Measurements from ENCODE around the gene STOM. TPM values are rescaled to one million over a fixed set of nuclear protein-coding genes. Genes with fewer than 3 reads are reported as not detected.

The STOM gene
- total and polyA plus RNA-seq, 2 of the 8 experiments (the other 6 are each of a cell fraction or from before 2014, with no cell fraction given), result 25.2 to 60.4 TPM

GRCh38 chr9:121340676-121341392 is 29.2 kb downstream of the STOM start:
- POLR2A ChIA-PET (ENCODE audit: partially characterized antibody), result interaction anchor here (0.6 kb wide), 1 partner anchor 304 kb away, joined by 3 read pairs; no protein-coding TSS in a partner anchor
- no peak overlapping the region for H3K4me2 ChIP-seq (ENCODE audit: insufficient read depth in 1 of 2, low read depth in 2 of 2, low read length in 2 of 2)

More at GRCh38 chr9:121340676-121341392, 29.2 kb downstream of the STOM start:
- Histone ChIP-seq H2BK15ac (ENCODE audit: low read length) (no peak overlapping the region), H3K4me1 (replicated peaks in 1 of 4; ENCODE audit: control insufficient read depth in 3 of 4, insufficient read depth in 4 of 4, low read length in 3 of 4) (no peaks in the 10 kb centered on the region), H3K27me3 (replicated peaks in 1 of 4; ENCODE audit: control insufficient read depth in 3 of 4, extremely low read depth in 1 of 4, insufficient read depth in 3 of 4, low read length in 3 of 4) (no peaks in the 10 kb centered on the region), H3K79me1 (ENCODE audit: low read depth, low read length) (no peaks in the 10 kb centered on the region), H4K91ac (replicated peaks; ENCODE audit: insufficient read length, low read length) (no peak overlapping the region), H3K9ac (replicated peaks in 1 of 4; ENCODE audit: extremely low read depth in 1 of 4, low read depth in 3 of 4, low read length in 3 of 4) (no peak overlapping the region), H3K56ac (replicated peaks; ENCODE audit: insufficient read length, low read depth, low read length) (no peak overlapping the region), H3K79me2 (ENCODE audit: control insufficient read depth in 1 of 2, insufficient read depth in 2 of 2, low read length in 2 of 2) (no peaks in the 10 kb centered on the region), H4K8ac (ENCODE audit: extremely low read depth, insufficient read depth, low read length) (no peak overlapping the region), H2BK120ac (replicated peaks; ENCODE audit: low read depth, low read length) (no peak overlapping the region), H4K20me1 (replicated peaks in 1 of 2; ENCODE audit: control insufficient read depth in 1 of 2, insufficient read depth in 2 of 2, low read length in 2 of 2) (no peaks in the 10 kb centered on the region), H3K36me3 (ENCODE audit: control insufficient read depth in 2 of 4, insufficient read depth in 4 of 4, low read length in 3 of 4) (peaks cover 0 to 30% (median under 1%) of the 10 kb centered on the region in 4 experiments; a peak in 4 of 8 replicates), H2BK12ac (ENCODE audit: low read depth, low read length) (no peak overlapping the region), H4K5ac (ENCODE audit: insufficient read length, low read depth, low read length) (no peak overlapping the region), H2BK20ac (ENCODE audit: low read length) (no peak overlapping the region), H2AFZ (ENCODE audit: low read length) (no peak overlapping the region), H3K27ac (ENCODE audit: low read depth, low read length) (no peak overlapping the region), H2BK5ac (ENCODE audit: low read depth, low read length) (no peak overlapping the region), H3K18ac (ENCODE audit: extremely low read depth, low read length) (no peak overlapping the region), H3K23me2 (ENCODE audit: low read depth, low read length) (no peaks in the 10 kb centered on the region), H3K9me3 (ENCODE audit: insufficient read depth in 2 of 2, low read depth in 1 of 2, low read length in 1 of 2) (no peaks in the 10 kb centered on the region), H3K4me3 (ENCODE audit: extremely low read depth in 1 of 4, insufficient read depth in 2 of 4, low read depth in 3 of 4, low read length in 4 of 4) (no peak overlapping the region), H3K4ac (replicated peaks; ENCODE audit: insufficient read length, low read depth, low read length) (peak overlapping the region; percentile 16), H3K23ac (ENCODE audit: insufficient read length) (no peak overlapping the region), H3K14ac (ENCODE audit: insufficient read length) (no peak overlapping the region), H2AK5ac (ENCODE audit: low read depth, low read length) (no peak overlapping the region)
- WGBS, 2 experiments (ENCODE audit: extremely low coverage in 1 of 2, insufficient coverage in 1 of 2, insufficient read length in 1 of 2, insufficient replicate concordance in 2 of 2, low coverage in 1 of 2, low lambda C conversion rate in 2 of 2, missing lambda C conversion rate in 1 of 2), result 88% methylated on average over 6 of the region's 6 CpGs; no CpG with 5 or more reads in 1 of the 2 experiments
- FAIRE-seq, result no peak
- CTCF ChIA-PET (ENCODE audit: partially characterized antibody), result interaction anchor here (1.2 to 9.4 kb wide), 7 partner anchors 12 to 128 kb away, joined by 3 to 59 read pairs (median 8); no protein-coding TSS in a partner anchor
- DNase-seq (ENCODE audit: low read depth in 1 of 2, low spot score in 2 of 2), result no peak
